Progenitor cell of endocrine pancreas (in vitro differentiated cells): ENCODE results near the gene HUWE1. TPM values are rescaled to one million over a fixed set of nuclear protein-coding genes. Genes with fewer than 3 reads are reported as not detected.
"Not testable (repeated sequence)": the region's sequence is repeated elsewhere in the genome, so short reads cannot be mapped to it uniquely, and the experiment has no call there.

Experiments used
- DNase-seq: peaks from one replicate; pipeline ENCODE4 v3.0.0; 2021; ENCODE audit warnings: low spot score; ENCODE audit not compliant: unreplicated experiment
- H3K27ac Mint-ChIP-seq: 2 replicates; pipeline ENCODE4 v1.8.0; 2021; ENCODE audit warnings: mild to moderate bottlenecking, moderate library complexity, mixed read lengths
- H3K27me3 Mint-ChIP-seq: 2 replicates; pipeline ENCODE4 v1.8.0; 2021; ENCODE audit warnings: mixed read lengths
- H3K36me3 Mint-ChIP-seq: 2 replicates; pipeline ENCODE4 v1.8.0; 2022; ENCODE audit warnings: mixed read lengths; ENCODE audit not compliant: insufficient read depth
- H3K4me1 Mint-ChIP-seq: 2 replicates; pipeline ENCODE4 v1.8.0; 2021; ENCODE audit warnings: low read depth, mixed read lengths
- H3K4me3 Mint-ChIP-seq: 2 replicates; pipeline ENCODE4 v1.8.0; 2021; ENCODE audit warnings: low read depth, mild to moderate bottlenecking, moderate library complexity, mixed read lengths
- H3K9me3 Mint-ChIP-seq: 2 replicates; pipeline ENCODE4 v1.8.0; 2021; ENCODE audit warnings: low read depth, mixed read lengths
- CTCF ChIP-seq: fragments of 200-600 bp; sonication (generic); IDR thresholded peaks from one replicate; pipeline ENCODE4 v1.5.0; 2021; ENCODE audit warnings: antibody characterized with exemption, mild to moderate bottlenecking; ENCODE audit not compliant: unreplicated experiment
- total RNA-seq: library from RNA; stranded (reverse); gene quantifications from 2 replicates; pipeline ENCODE4 v1.2.1, GENCODE V29; 2021

Gene HUWE1
- total RNA-seq, 1 donor from 2014 or later: 298 TPM

DNA sequence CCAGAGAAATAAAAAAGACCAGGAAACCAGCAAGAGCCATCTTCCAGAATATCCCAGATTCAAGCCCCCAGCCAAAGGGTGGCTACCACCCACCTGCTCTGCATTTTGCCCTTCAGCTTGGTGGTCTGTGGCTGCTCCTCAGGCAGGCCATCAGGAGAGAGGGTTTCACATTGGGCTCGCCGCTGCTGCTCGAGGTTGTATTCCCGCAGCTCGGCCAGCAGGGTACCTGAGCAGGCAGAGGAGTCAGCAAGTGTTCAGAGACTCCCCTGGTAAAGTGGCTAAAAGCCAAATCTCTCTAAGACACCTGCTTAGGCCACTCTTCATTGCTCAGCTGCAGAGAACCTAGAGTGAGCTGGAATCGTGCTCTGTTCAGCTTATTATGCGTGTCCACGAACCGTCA lies 141.6 kb downstream of the HUWE1 start:
- no peak for TF ChIP-seq CTCF
- Mint-ChIP-seq H3K4me1 (no peaks in the 10 kb centered on the region), H3K9me3 (peaks cover 3% of the 10 kb centered on the region), H3K27me3 (no peaks in the 10 kb centered on the region), H3K27ac (no peak overlapping the region), H3K4me3 (no peak overlapping the region), H3K36me3 (peaks cover 8% of the 10 kb centered on the region)
- no peak for DNase-seq

GRCh38 chrX:53538781-53539180 lies 147.7 kb downstream of the HUWE1 start:
- peaks cover 15% of the 10 kb centered on the region for H3K9me3 Mint-ChIP-seq
- no peak for TF ChIP-seq CTCF
- H3K27me3 Mint-ChIP-seq: no peaks in the 10 kb centered on the region
- no peak overlapping the region for H3K4me3 Mint-ChIP-seq
- H3K36me3 Mint-ChIP-seq: peaks cover 21% of the 10 kb centered on the region
- DNase-seq: no peak
- no peaks in the 10 kb centered on the region for H3K4me1 Mint-ChIP-seq
- peak overlapping the region; percentile 59 for H3K27ac Mint-ChIP-seq

GRCh38 chrX:53531255-53531966 lies 155.1 kb downstream of the HUWE1 start:
- H3K4me3 Mint-ChIP-seq, H3K4me1 Mint-ChIP-seq, H3K27me3 Mint-ChIP-seq, DNase-seq: not testable (repeated sequence)
- peaks cover 14% of the 10 kb centered on the region for H3K36me3 Mint-ChIP-seq
- H3K27ac Mint-ChIP-seq: peak overlapping the region; percentile 39
- peaks cover 27% of the 10 kb centered on the region for H3K9me3 Mint-ChIP-seq

DNA sequence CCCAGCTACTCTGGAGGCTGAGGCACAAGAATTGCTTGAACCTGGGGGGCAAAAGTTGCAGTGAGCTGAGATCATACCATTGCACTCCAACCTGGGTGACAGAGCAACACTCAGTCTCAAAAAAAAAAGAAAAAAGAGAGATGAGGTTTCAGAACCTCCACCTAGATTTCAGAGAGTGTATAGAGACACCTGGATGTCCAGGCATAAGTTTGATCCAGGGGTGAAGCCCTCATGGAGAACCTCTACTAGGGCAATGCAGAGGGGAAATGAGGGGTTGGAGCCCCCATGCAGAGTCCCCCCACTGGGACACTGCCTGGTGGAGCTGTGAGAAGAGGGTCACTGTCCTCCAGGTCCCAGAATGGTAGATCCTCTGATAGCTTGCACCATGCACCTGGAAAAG lies 159.5 kb downstream of the HUWE1 start:
- Mint-ChIP-seq H3K4me3 (no peak overlapping the region), H3K4me1 (no peaks in the 10 kb centered on the region), H3K36me3 (peaks cover 3% of the 10 kb centered on the region), H3K9me3 (peaks cover 34% of the 10 kb centered on the region), H3K27ac (no peak overlapping the region), H3K27me3 (no peaks in the 10 kb centered on the region)
- TF ChIP-seq CTCF: no peak
- no peak for DNase-seq

GRCh38 chrX:53511322-53511721 lies 175.2 kb downstream of the HUWE1 start:
- H3K4me3 Mint-ChIP-seq: no peak overlapping the region
- H3K36me3 Mint-ChIP-seq: peaks cover 1% of the 10 kb centered on the region
- H3K9me3 Mint-ChIP-seq: peaks cover 11% of the 10 kb centered on the region
- H3K4me1 Mint-ChIP-seq: no peaks in the 10 kb centered on the region
- DNase-seq: no peak
- TF ChIP-seq CTCF: no peak
- no peak overlapping the region for H3K27ac Mint-ChIP-seq
- H3K27me3 Mint-ChIP-seq: no peaks in the 10 kb centered on the region

DNA sequence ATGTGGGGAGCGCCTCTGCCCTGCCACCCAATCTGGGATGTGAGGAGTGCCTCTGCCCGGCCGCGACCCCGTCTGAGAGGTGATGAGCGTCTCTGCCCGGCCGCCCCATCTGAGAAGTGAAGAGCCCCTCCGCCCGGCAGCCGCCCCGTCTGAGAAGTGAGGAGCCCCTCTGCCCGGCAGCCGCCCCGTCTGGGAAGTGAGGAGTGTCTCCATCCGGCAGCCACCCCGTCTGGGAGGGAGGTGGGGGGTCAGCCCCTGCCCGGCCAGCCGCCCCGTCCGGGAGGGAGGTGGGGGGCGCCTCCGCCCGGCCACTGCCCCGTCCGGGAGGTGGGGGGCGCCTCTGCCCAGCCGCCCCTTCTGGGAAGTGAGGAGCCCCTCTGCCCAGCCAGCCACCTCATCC lies 182.5 kb downstream of the HUWE1 start:
- DNase-seq, H3K27me3 Mint-ChIP-seq, H3K4me1 Mint-ChIP-seq, H3K27ac Mint-ChIP-seq, H3K4me3 Mint-ChIP-seq, H3K9me3 Mint-ChIP-seq, H3K36me3 Mint-ChIP-seq: not testable (repeated sequence)
